Stimulated activated CD4-positive, alpha-beta T cell treated with anti-CD3 and anti-CD28 coated beads, Interleukin-1b, Interleukin-23, amount 100 ng/mL, for 1 hour (primary cell): ENCODE measurements around the gene TWSG1.
"Not testable (repeated sequence)": the region's sequence is repeated elsewhere in the genome, so short reads cannot be mapped to it uniquely, and the experiment has no call there.

Experiments used
- DNase-seq, 2 donors: peaks; one replicate each; pipeline ENCODE4 v3.0.0-alpha.2; 2020; ENCODE audit warnings: low read depth in 2 of 2

Gene TWSG1

DNA sequence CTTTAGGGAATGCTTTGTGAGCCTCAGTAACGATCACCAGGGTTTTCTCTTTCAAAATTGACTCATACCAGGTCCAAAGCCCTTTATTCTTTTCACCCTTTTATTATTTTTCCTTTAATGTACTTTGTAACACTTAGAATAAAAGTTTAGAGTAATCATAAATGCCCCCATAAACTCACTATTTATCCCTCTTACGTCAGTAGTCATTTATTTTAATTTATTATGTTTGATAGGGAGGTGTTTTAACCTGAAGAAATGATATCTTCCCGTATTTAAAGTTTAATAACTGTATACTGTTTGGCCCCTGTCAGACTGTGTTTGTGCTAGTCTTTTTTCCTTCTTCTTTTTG, 1.1 kb downstream of the TWSG1 start:
- no peak for DNase-seq

GRCh38 chr18:9336827-9337226, 2.3 kb downstream of the TWSG1 start:
- no peak for DNase-seq

- no peak for DNase-seq
These were observed 3.3 kb downstream of the TWSG1 start for GRCh38 chr18:9337873-9338272.

DNA sequence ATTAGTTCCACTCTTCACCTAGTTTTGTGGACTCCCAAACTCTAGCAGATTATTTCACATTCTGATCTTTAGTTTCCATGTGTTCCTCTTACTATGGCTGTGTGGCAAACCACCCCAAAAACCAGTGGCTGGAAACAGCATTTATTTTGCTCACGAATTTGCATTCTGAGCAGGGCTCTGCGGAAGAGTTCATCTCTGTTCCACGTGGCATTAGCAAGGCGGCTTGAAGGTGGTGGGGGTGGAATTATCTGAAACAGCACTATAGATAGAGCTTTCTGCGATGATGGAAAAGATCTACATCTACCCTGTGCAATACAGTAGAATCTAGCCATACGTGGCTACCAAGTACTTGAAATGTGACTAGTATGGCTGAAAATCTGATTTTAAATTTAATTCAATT, 5.9 kb downstream of the TWSG1 start:
- DNase-seq: no peak

DNA sequence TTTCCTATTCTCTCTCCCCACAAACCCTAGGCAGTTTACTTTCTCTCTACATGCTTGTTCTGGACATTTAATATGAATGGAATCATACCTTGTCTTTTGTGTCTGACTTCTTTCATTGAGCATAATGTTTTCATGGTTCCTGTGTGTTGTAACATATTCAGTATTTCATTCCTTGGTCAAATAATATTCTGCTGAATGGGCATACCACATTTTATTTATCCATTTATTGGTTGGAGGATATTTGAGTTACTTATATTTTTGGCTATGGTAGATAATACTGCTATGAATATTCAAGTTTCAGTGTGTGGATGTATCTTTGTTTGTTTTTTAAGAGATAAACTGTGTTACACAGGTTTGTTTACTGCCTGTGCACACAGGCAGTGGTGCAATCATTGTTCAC, 9.0 kb downstream of the TWSG1 start:
- no peak for DNase-seq

GRCh38 chr18:9346775-9347174, 12.2 kb downstream of the TWSG1 start:
- DNase-seq: no peak

- DNase-seq: no peak
These were observed 13.6 kb downstream of the TWSG1 start for GRCh38 chr18:9348079-9348671.

DNA sequence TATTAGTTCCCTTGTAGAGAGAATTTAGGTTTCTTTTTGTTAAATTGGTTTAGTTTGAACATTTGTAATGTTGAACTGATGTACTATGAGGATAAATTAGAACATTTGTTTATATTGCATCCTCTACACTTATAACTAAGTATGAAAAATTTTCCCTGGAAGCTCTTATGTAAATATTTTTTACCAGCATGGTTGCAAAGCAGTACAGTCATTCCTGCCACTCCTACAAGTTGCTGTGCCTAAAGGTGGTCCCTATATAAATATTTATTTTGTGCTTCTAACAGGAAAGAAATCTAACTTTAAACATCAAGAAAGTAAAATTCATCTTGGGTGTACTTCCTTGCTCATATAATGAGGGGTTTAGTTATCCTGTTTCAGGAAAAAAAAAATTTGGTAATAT, 14.2 kb downstream of the TWSG1 start:
- DNase-seq: no peak

GRCh38 chr18:9353596-9353995, 19.0 kb downstream of the TWSG1 start:
- DNase-seq: no peak

DNA sequence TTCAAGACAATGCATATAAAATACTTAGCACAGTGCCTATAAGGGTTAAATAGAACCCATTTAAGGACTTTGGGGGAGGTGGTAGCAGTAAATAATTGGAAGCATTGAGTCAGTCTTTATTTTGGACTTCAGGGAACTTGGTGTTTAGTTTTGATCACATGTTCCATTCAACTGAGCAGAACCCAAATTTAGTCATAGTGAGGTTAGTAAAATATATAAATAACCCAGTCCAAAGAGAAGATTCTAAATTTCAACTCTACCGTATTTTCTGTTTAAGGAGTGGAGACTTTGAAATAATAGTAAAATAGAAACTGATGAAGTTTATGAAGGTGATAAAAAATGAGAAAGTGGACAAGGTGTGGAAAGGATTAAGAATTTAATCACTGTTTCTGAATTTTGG, 19.7 kb downstream of the TWSG1 start:
- DNase-seq: no peak

DNA sequence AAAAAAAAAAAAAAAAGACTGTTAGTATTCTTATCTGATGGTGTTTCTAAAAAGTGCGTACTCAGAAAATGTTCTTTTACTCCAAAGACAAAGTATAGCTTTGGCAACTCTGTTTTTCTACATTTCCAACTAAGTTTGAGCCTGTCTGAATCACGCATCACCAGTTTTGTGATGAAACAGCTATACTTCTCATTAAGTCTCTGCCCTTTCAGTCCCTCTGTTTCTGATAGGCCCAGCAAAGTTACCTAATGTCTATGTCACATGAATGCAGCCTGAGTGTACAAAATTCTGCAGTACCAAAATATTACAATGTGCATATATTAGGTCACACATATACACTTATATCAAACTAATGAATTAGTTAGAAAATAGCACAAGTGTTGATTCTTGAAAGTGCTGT, 22.4 kb downstream of the TWSG1 start:
- DNase-seq: no peak

GRCh38 chr18:9359796-9360195, 25.2 kb downstream of the TWSG1 start:
- DNase-seq: no peak

DNA sequence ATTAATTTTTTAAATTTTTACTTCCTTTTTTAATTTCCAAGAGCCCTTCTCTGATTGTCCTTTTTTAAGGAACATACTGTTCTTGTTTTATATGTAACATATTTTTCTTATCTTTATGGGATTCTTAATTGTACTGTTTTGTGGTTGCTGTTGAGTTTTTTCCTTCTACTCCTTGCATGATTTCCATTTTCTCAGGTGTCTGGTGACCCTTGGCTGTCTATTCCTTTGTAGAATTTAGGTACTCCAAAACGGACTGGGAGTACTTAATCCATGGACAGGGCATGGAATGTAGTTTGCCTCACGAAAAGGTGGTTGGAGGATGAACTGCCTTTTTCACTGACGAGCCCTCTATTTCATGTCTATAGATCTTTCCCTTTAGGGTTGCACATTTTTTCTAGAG, 26.6 kb downstream of the TWSG1 start:
- DNase-seq: no peak

DNA sequence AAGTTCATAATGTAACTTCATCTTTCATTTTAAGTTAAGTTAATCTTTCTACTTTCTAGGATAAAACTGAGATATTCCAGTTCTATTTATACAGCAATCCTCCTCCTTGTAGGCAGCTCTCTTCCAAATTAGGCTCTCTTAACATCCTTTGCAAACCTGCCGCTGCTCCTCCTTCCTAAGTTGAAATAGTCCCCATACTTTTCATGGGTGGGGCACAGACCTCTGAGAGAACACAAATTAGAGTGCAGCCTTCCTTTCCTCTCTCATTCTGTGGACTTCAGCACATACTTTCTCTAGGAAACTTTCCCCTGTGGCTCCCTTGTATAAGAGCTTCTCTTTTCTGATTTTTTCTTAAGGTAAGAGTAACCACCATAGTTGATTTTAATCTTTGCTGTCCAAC, 28.3 kb downstream of the TWSG1 start:
- DNase-seq: no peak

DNA sequence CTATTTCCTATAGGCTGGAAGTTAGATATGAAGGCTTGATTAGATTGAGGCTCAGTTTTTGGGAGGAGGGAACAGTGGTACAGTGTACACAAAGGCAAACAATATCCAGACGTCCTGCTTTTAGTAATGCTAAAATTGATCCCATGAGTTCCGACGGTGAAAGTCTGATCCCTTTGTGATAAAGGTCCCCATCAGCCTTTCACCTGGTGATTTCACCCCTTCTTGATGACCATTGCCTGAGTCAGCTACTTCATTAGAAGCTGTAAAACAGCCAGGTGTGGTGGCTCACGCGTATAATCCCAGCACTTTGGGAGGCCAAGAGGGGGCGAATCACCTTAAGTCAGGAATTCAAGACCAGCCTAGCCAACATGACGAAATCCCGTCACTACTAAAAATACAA, 29.7 kb downstream of the TWSG1 start:
- no peak for DNase-seq

DNA sequence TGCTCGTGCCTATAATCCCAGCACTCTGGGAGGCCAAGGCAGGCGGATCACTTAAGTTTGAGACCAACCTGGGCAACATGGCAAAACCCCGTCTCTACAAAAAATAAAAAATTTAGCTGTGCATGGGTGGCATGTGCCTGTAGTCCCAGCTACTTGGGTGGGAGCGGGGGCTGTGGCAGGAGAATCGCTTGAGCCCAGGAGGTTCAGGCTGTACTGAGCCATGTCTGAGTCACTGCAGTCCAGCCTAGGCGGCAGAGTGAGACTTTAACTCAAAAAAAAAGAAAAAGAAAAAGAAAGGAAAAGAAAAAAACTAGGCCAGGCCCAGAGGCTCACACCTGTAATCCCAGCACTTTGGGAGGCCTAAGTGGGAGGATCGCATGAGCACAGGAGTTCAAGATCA, 30.8 kb downstream of the TWSG1 start:
- no peak for DNase-seq

DNA sequence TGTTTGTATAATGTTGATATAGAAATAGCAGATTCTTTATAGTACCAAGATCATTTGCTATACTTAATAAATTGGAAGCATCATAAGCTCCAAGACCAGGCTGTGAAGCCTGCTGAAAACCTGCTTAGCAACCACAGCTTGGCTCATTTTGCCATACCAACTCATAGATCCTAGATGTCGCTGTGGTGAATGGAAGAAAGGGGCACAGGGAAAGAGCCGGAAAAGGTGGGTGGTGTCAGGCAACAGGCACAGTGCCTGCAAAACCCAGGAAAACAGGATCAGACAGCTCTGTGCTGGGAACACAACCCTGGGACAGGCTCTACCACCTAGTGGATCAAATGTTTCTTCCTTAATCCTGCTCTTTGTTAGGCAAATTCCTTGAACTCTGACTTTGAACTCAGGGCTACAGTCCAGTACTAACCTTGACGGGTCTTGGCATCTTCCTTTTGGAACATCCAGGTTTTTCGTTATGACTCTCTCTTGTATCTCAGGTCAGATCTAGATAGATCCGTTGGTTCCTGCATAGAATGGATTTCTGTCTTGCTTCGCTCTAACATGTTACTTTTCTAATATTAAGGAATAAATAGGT, 31.6 kb downstream of the TWSG1 start:
- no peak for DNase-seq

GRCh38 chr18:9373254-9373653, 38.7 kb downstream of the TWSG1 start:
- not testable (repeated sequence) for DNase-seq

DNA sequence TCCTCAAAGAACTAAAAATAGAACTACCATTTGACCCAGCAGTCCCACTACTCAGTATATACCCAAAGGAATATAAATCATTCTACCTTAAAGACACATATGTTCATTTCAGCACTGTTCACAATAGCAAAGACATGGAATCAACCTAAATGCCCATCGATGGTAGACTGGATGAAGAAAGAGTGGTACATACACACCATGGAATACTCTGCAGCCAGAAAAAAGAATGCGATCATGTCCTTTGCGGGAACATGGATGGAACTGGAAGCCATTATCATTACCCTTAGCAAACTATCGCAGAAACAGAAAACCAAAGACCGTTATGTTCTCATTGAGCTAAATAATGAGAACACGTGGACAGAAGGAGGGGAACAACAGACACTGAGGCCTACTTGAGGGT, 44.5 kb downstream of the TWSG1 start:
- DNase-seq: no peak

DNA sequence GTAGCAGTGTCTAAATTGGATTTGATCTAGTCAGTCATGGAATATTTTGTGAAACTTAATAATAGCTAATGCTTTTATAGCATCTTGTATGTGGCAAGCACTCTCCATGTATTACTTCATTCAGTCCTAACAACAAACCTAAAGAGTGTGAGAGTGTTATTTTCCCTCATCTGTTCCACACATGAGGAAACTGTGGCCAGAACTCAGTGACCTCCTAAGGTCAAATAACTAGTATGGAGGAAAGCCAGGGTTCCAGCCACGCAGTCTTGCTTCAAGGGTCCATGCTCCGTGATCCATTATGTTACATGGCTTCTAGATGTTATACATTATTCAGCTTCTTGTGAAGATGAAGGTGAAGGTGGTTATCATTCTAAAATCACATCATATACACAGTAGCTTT, 45.5 kb downstream of the TWSG1 start:
- DNase-seq: no peak

GRCh38 chr18:9380621-9381395, 46.2 kb downstream of the TWSG1 start:
- DNase-seq: no peak

- no peak for DNase-seq
These were observed 52.3 kb downstream of the TWSG1 start for GRCh38 chr18:9386879-9387278.

- DNase-seq: no peak
These were observed 53.3 kb downstream of the TWSG1 start for GRCh38 chr18:9387891-9388290.

- no peak for DNase-seq
These were observed 55.1 kb downstream of the TWSG1 start for GRCh38 chr18:9389706-9390105.
